DND-41 (cell line): ENCODE data around the gene BTBD17.

Experiments used
- CTCF ChIP-seq: IDR thresholded peaks from 2 replicates; pipeline ENCODE4 v1.5.1; 2012; ENCODE audit warnings: borderline replicate concordance, low read length, moderate library complexity, mild to moderate bottlenecking; ENCODE audit not compliant: poor library complexity, severe bottlenecking; ENCODE audit errors: extremely low read depth
- EZH2 ChIP-seq: IDR thresholded peaks from 3 replicates; pipeline ENCODE4 v1.6.1; 2012; ENCODE audit warnings: borderline replicate concordance, low read depth, mild to moderate bottlenecking, moderate library complexity, low read length, inconsistent platforms; ENCODE audit not compliant: severe bottlenecking

- TF ChIP-seq CTCF (peak; percentile 97), EZH2 (no peak)
Observed at GRCh38 chr17:74368341-74369081, 6.8 kb upstream of the BTBD17 start.
